HuH-7 (cell line): Measurements from ENCODE around the gene C4orf46.
"Not testable (repeated sequence)": the region's sequence is repeated elsewhere in the genome, so short reads cannot be mapped to it uniquely, and the experiment has no call there.

Source experiments
- DNase-seq: peaks from one replicate; pipeline ENCODE4 v3.0.0; 2011; ENCODE audit warnings: low spot score

Gene C4orf46

GRCh38 chr4:158671665-158671914, at the start of gene C4orf46:
Gene C4orf46, minus strand, starts transcription at chr4:158671887. Its CDS starts 86 bp downstream, at chr4:158671801.
- DNase-seq = no peak

- DNase-seq = no peak
These were observed 44.1 kb upstream of the C4orf46 start for GRCh38 chr4:158715802-158716201.

GRCh38 chr4:158714937-158715336, 43.2 kb upstream of the C4orf46 start:
- no peak for DNase-seq

GRCh38 chr4:158712622-158713021, 40.9 kb upstream of the C4orf46 start:
- not testable (repeated sequence) for DNase-seq

GRCh38 chr4:158710814-158711213, 39.1 kb upstream of the C4orf46 start:
- no peak for DNase-seq

GRCh38 chr4:158704274-158704673, 32.6 kb upstream of the C4orf46 start:
- no peak for DNase-seq

GRCh38 chr4:158688813-158689212, 17.1 kb upstream of the C4orf46 start:
- DNase-seq = no peak

- DNase-seq = no peak
These were observed 10.4 kb upstream of the C4orf46 start for GRCh38 chr4:158682066-158682465.

GRCh38 chr4:158681629-158682028, 9.9 kb upstream of the C4orf46 start:
- no peak for DNase-seq

- DNase-seq = no peak
These were observed 7.1 kb upstream of the C4orf46 start for GRCh38 chr4:158678767-158679166.

- DNase-seq = no peak
These were observed 4.4 kb upstream of the C4orf46 start for GRCh38 chr4:158676076-158676475.

GRCh38 chr4:158673633-158674032, 1.9 kb upstream of the C4orf46 start:
- DNase-seq = no peak

GRCh38 chr4:158671915-158672806, 474 bp upstream of the C4orf46 start, which contains the start of gene ETFDH:
Gene ETFDH, plus strand, starts transcription at chr4:158672296. Its CDS starts 161 bp downstream, at chr4:158672457.
- DNase-seq = peak; percentile 95

GRCh38 chr4:158670975-158671664, 567 bp downstream of the C4orf46 start:
- DNase-seq = peak; percentile 44

- DNase-seq = no peak
These were observed 2.4 kb downstream of the C4orf46 start for GRCh38 chr4:158669310-158669709.

GRCh38 chr4:158667651-158668198, 4.0 kb downstream of the C4orf46 start:
- DNase-seq = peak; percentile 74

GRCh38 chr4:158666892-158667291, 4.8 kb downstream of the C4orf46 start:
- no peak for DNase-seq

- no peak for DNase-seq
These were observed 6.9 kb downstream of the C4orf46 start for GRCh38 chr4:158664806-158665205.

- DNase-seq = not testable (repeated sequence)
These were observed 7.7 kb downstream of the C4orf46 start for GRCh38 chr4:158663707-158664625.

GRCh38 chr4:158663255-158663654, 8.4 kb downstream of the C4orf46 start:
- not testable (repeated sequence) for DNase-seq

GRCh38 chr4:158657291-158657690, 14.4 kb downstream of the C4orf46 start:
- no peak for DNase-seq

GRCh38 chr4:158656439-158656838, 15.2 kb downstream of the C4orf46 start:
- DNase-seq = no peak
